Osteocyte (in vitro differentiated cells): ENCODE measurements around the gene TSPAN15. TPM values are rescaled to one million over a fixed set of nuclear protein-coding genes. Genes with fewer than 3 reads are reported as not detected.

Source experiments
- DNase-seq: peaks from one replicate; pipeline ENCODE4 v3.0.0; 2021; ENCODE audit warnings: mixed read lengths; ENCODE audit not compliant: unreplicated experiment; ENCODE audit errors: extremely low spot score
- H3K27ac Mint-ChIP-seq: one replicate; pipeline ENCODE4 v1.8.0; 2021; ENCODE audit warnings: mild to moderate bottlenecking, mixed read lengths; ENCODE audit not compliant: unreplicated experiment
- H3K27me3 Mint-ChIP-seq: one replicate; pipeline ENCODE4 v1.8.0; 2021; ENCODE audit warnings: mixed read lengths; ENCODE audit not compliant: unreplicated experiment
- H3K36me3 Mint-ChIP-seq: one replicate; pipeline ENCODE4 v1.8.0; 2021; ENCODE audit warnings: mixed read lengths; ENCODE audit not compliant: unreplicated experiment
- H3K4me1 Mint-ChIP-seq: one replicate; pipeline ENCODE4 v1.8.0; 2021; ENCODE audit warnings: mixed read lengths; ENCODE audit not compliant: unreplicated experiment
- H3K4me3 Mint-ChIP-seq: one replicate; pipeline ENCODE4 v1.8.0; 2021; ENCODE audit warnings: mild to moderate bottlenecking, moderate library complexity, mixed read lengths; ENCODE audit not compliant: unreplicated experiment
- H3K9me3 Mint-ChIP-seq: one replicate; pipeline ENCODE4 v1.8.0; 2021; ENCODE audit warnings: mixed read lengths; ENCODE audit not compliant: unreplicated experiment
- total RNA-seq: library from RNA; stranded (reverse); gene quantifications from 2 replicates; pipeline ENCODE4 v1.2.1, GENCODE V29; 2021
- TF ChIP-seq, protein P1 (sequence below): fragments of 200-600 bp; sonication (generic); IDR thresholded peaks from 2 replicates; pipeline ENCODE4 v1.5.0; 2021; ENCODE audit warnings: antibody characterized with exemption, mild to moderate bottlenecking, moderate library complexity

TSPAN15 gene
- total RNA-seq, 1 donor from 2014 or later, result 0.94 TPM

DNA sequence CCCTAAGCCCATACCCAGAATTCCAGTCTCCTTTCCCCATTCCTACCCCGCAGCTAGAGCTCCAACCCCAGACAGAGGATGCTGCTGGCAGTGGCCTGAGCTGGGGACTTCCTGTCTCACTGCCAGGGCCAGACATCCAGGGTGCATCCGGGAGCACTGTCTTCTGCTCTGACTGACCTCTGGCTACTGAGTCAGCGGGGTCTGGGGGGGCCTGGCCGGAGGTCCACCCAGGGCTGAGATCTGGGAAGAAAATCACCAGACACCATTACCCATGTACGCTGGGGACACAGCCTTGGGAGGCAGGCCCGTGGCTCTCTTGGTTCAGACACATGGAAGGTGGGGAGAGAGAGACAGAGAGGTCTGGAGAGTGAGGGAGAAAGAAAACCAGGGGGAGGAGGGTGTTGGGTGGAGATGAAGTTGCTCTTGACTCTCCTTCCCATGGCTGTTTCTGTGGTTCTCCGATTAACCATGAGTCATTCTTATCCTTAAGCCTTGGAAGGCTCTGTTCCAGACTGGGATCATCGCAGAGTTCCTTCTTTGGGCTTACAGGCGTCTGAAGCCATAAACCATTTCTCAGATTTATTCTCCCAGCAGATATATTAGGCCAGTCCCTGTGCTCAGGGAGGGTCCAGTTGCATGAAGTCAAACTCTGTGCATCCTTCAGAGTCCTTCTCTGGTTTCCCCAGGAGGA, 23.6 kb downstream of the TSPAN15 start:
- Mint-ChIP-seq H3K4me3 (no peak overlapping the region), H3K36me3 (peaks cover 2% of the 10 kb centered on the region), H3K9me3 (no peaks in the 10 kb centered on the region), H3K27me3 (peaks cover 3% of the 10 kb centered on the region), H3K4me1 (peaks cover 27% of the 10 kb centered on the region), H3K27ac (peak overlapping the region; percentile 11)
- DNase-seq, result no peak
- TF ChIP-seq, protein P1, sequence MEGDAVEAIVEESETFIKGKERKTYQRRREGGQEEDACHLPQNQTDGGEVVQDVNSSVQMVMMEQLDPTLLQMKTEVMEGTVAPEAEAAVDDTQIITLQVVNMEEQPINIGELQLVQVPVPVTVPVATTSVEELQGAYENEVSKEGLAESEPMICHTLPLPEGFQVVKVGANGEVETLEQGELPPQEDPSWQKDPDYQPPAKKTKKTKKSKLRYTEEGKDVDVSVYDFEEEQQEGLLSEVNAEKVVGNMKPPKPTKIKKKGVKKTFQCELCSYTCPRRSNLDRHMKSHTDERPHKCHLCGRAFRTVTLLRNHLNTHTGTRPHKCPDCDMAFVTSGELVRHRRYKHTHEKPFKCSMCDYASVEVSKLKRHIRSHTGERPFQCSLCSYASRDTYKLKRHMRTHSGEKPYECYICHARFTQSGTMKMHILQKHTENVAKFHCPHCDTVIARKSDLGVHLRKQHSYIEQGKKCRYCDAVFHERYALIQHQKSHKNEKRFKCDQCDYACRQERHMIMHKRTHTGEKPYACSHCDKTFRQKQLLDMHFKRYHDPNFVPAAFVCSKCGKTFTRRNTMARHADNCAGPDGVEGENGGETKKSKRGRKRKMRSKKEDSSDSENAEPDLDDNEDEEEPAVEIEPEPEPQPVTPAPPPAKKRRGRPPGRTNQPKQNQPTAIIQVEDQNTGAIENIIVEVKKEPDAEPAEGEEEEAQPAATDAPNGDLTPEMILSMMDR, result no peak

DNA sequence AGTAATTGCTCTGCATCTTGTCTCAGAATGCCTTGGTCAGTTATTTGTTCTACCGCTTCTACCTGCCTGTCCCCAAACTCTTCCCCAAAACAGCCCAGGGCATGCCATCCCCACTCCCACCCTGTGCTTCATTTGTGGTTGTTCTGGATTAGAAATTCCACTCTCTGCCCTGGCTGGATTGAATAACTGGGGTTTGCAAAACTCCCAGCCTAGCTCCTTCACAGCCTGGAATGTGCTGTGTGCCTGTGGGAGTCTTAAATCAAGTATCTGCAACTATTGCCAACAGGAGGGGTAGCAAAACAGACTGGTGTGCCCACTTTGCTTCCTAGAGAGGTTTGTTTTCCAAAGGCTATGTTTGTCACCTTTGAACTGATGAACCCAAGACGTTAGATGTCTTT, 24.2 kb downstream of the TSPAN15 start:
- Mint-ChIP-seq H3K4me1 (peaks cover 33% of the 10 kb centered on the region), H3K27ac (no peak overlapping the region)
- DNase-seq, result no peak

DNA sequence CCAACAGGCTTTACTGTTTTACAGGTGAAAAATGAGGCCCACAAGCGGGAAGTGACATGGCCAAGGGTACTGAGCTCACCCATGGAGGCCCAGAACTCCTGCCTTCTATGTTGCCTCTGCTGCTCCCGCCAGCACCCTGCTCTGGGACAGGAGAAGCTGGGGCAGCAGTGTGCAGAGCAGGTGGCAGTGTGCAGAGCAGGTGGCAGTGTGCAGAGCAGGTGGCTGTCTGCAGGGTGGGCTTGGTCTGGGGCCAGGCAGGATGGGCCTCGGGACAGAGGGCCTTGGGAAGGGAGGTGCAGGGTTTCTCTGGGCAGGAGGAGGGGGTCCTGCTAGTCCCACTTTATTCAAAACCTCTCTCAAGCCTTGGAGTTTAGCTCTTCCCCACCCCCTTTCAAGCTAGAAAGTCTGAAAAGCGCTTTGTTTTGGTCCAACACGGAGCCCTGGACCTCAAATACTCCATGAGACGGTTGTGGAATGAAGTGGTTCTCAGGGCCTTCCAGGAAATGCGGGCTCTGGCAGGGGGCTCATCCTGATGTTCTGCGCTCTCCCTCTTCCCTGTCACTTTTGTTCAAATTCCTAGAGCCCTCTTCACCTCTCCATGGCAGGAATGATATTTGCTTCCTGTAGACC, 26.8 kb downstream of the TSPAN15 start:
- no peak overlapping the region for H3K27ac Mint-ChIP-seq
- no peak overlapping the region for H3K4me3 Mint-ChIP-seq
- peaks cover 2% of the 10 kb centered on the region for H3K36me3 Mint-ChIP-seq
- no peaks in the 10 kb centered on the region for H3K9me3 Mint-ChIP-seq
- peaks cover 29% of the 10 kb centered on the region for H3K4me1 Mint-ChIP-seq
- TF ChIP-seq, protein P1, result no peak
- DNase-seq, result no peak
- H3K27me3 Mint-ChIP-seq, result no peaks in the 10 kb centered on the region

More for the DNA sequence above, 24.2 kb downstream of the TSPAN15 start:
- Mint-ChIP-seq H3K27me3 (peaks cover 3% of the 10 kb centered on the region), H3K36me3 (peaks cover 2% of the 10 kb centered on the region), H3K4me3 (no peak overlapping the region), H3K9me3 (no peaks in the 10 kb centered on the region)
- TF ChIP-seq, protein P1, result no peak

DNA sequence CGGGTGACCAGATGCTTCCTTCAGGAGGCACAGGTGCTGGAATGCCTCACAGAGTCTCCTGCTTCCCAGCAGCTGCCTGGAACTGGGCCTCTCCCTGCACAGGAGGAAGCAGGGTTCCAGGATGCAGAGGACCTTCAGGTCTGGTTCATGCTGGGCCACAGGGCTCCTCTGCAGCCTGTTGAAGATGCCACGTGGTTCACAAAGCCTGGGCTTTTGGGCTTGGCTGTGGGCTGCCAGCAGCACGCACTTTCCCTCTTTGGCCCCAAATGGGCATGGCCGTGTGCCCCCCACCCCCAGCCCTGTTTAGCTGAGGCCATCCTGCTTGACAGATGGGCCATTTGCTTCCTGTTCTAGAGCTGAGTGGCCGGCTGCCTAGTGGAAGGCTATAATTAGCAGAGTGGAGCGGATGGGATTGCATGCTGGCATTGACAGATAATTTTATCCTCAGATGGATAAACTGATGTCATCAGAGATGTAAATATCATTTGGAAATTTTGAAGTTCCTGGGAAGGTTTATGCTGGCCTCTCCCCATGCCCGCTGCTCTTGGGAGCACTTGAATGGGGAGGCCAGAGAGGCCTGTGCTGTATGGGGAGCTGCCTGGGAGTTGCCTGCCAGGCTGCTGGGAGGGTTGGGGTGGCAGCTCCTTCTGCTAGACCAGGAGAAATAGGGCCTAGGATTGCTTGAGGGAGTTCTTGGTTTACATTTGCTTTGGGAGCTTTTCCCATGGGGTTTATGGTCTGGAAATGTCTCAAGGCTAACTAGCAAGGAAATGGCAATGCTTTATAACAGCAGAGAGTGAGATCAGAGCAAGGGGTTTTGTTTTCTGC, 28.2 kb downstream of the TSPAN15 start:
- H3K4me3 Mint-ChIP-seq, result no peak overlapping the region

More for the DNA sequence above, 28.2 kb downstream of the TSPAN15 start:
- no peaks in the 10 kb centered on the region for H3K27me3 Mint-ChIP-seq
- H3K36me3 Mint-ChIP-seq, result peaks cover 2% of the 10 kb centered on the region
- H3K4me1 Mint-ChIP-seq, result peaks cover 26% of the 10 kb centered on the region
- peak overlapping the region; percentile 78 for H3K27ac Mint-ChIP-seq
- H3K9me3 Mint-ChIP-seq, result no peaks in the 10 kb centered on the region
- TF ChIP-seq, protein P1, result no peak
- DNase-seq, result no peak
